HepG2 (cell line): Measurements from ENCODE around the gene CHCHD5. TPM values are rescaled to one million over a fixed set of nuclear protein-coding genes. Genes with fewer than 3 reads are reported as not detected.

Source experiments
- ELK4 ChIP-seq: sonication (generic); formaldehyde crosslinking; IDR thresholded peaks from 2 replicates; pipeline ENCODE4 v1.9.0; 2021; ENCODE audit warnings: missing genetic modification reagents, borderline replicate concordance
- GATAD1 ChIP-seq: IDR thresholded peaks from 2 replicates; pipeline ENCODE4 v1.6.1; 2016; ENCODE audit warnings: missing genetic modification reagents, missing compliant biosample characterization
- HOXA7 ChIP-seq: sonication (generic); formaldehyde crosslinking; IDR thresholded peaks from 2 replicates; pipeline ENCODE4 v1.8.1; 2022; ENCODE audit warnings: mild to moderate bottlenecking, missing genetic modification reagents, moderate library complexity
- HOXA9 ChIP-seq: sonication (generic); formaldehyde crosslinking; IDR thresholded peaks from 2 replicates; pipeline ENCODE4 v1.8.1; 2022; ENCODE audit warnings: missing genetic modification reagents, mild to moderate bottlenecking, moderate library complexity, borderline replicate concordance
- IRF2 ChIP-seq: IDR thresholded peaks from 2 replicates; pipeline ENCODE4 v1.6.1; 2018; ENCODE audit warnings: missing genetic modification reagents, missing compliant biosample characterization
- KDM4B ChIP-seq: sonication (generic); formaldehyde crosslinking; IDR thresholded peaks from 2 replicates; pipeline ENCODE4 v1.4.0; 2020; ENCODE audit warnings: missing genetic modification reagents
- PATZ1 ChIP-seq: sonication (generic); formaldehyde crosslinking; IDR thresholded peaks from 2 replicates; pipeline ENCODE4 v1.4.0; 2020; ENCODE audit warnings: missing genetic modification reagents
- PRMT3 ChIP-seq: sonication (generic); formaldehyde crosslinking; IDR thresholded peaks from 2 replicates; pipeline ENCODE4 v1.8.1; 2022; ENCODE audit warnings: low read depth, mild to moderate bottlenecking, moderate library complexity, missing genetic modification reagents, borderline replicate concordance
- RAD21 ChIP-seq: fragments of 450-650 bp; formaldehyde crosslinking; IDR thresholded peaks from 2 replicates; pipeline ENCODE4 v1.5.0; 2020; ENCODE audit warnings: mild to moderate bottlenecking
- REPIN1 ChIP-seq: sonication (generic); formaldehyde crosslinking; IDR thresholded peaks from 2 replicates; pipeline ENCODE4 v1.8.0; 2022; ENCODE audit warnings: missing genetic modification reagents, low read depth, mild to moderate bottlenecking, borderline replicate concordance
- SIN3B ChIP-seq: fragments of 150-350 bp; IDR thresholded peaks from 2 replicates; pipeline ENCODE4 v1.6.1; 2014; ENCODE audit warnings: low read length
- ZC3H13 ChIP-seq: sonication (generic); formaldehyde crosslinking; IDR thresholded peaks from 2 replicates; pipeline ENCODE4 v1.8.1; 2023; ENCODE audit warnings: mild to moderate bottlenecking, missing genetic modification reagents, moderate library complexity
- ZFP91 ChIP-seq: sonication (generic); formaldehyde crosslinking; IDR thresholded peaks from 2 replicates; pipeline ENCODE4 v1.9.0; 2022; ENCODE audit warnings: missing genetic modification reagents, mild to moderate bottlenecking, borderline replicate concordance
- ZNF225 ChIP-seq: sonication (generic); formaldehyde crosslinking; IDR thresholded peaks from 2 replicates; pipeline ENCODE4 v1.4.0; 2020; ENCODE audit warnings: mild to moderate bottlenecking, missing genetic modification reagents
- ZNF281 ChIP-seq: sonication (generic); formaldehyde crosslinking; IDR thresholded peaks from 2 replicates; pipeline ENCODE4 v1.4.0; 2020; ENCODE audit warnings: missing genetic modification reagents, borderline replicate concordance
- ZNF687 ChIP-seq: sonication (generic); formaldehyde crosslinking; IDR thresholded peaks from 2 replicates; pipeline ENCODE4 v1.5.1; 2020; ENCODE audit warnings: mild to moderate bottlenecking, missing genetic modification reagents, moderate library complexity
- ZNF740 ChIP-seq: sonication (generic); formaldehyde crosslinking; IDR thresholded peaks from 2 replicates; pipeline ENCODE4 v1.4.0; 2020; ENCODE audit warnings: missing genetic modification reagents
- polyA plus RNA-seq, 8 experiments: library from polyadenylated mRNA; depleted of rRNA in 3 of 8; stranded (reverse) in 7 of 8; unstranded in 1 of 8; fragments of >200 nt; fragmentation: Illumina TruSeq in 4 of 8; extraction: Trizol in 4 of 8; gene quantifications; 2 replicates each; pipeline versions ENCODE4 v1.2.1 to v1.2.3, GENCODE V29; 2011 to 2016; ENCODE audit warnings: low read depth in 4 of 8, missing spikeins in 1 of 8, mixed read lengths in 1 of 8; ENCODE audit not compliant: insufficient read depth in 1 of 8
- total RNA-seq, 5 experiments: library from RNA; depleted of rRNA; stranded (reverse); fragments of >200 nt; fragmentation: Illumina TruSeq; extraction: Trizol; gene quantifications; 2 replicates each; pipeline ENCODE4 v1.2.3, GENCODE V29; 2016; ENCODE audit warnings: low read depth in 1 of 5

Gene CHCHD5
- total and polyA plus RNA-seq, 2 of the 13 experiments (the other 11 are each of a cell fraction or from before 2014, with no cell fraction given) = 19.0 to 23.9 TPM

- TF ChIP-seq ELK4 (CRISPR knock-in tag) (no peak), GATAD1 (CRISPR knock-in tag) (peak; percentile 62), ZFP91 (CRISPR knock-in tag) (peak; percentile 51), PATZ1 (CRISPR knock-in tag) (peak; percentile 67), REPIN1 (CRISPR knock-in tag) (peak; percentile 70; the same call in 1 of the 2 replicates), SIN3B (no peak), ZC3H13 (CRISPR knock-in tag) (no peak), RAD21 (CRISPR knock-in tag) (peak; percentile 98), ZNF225 (CRISPR knock-in tag) (peak; percentile 88; the same call in 1 of the 2 replicates), ZNF740 (peak; percentile 59; the same call in 1 of the 2 replicates), HOXA9 (CRISPR knock-in tag) (no peak), IRF2 (peak; percentile 63), ZNF687 (peak; percentile 67), ZNF281 (peak; percentile 23; the same call in 1 of the 2 replicates), HOXA7 (no peak), KDM4B (CRISPR knock-in tag) (peak; percentile 62; the same call in 1 of the 2 replicates), PRMT3 (no peak)
Observed at GRCh38 chr2:112626604-112627059, 42.2 kb downstream of the CHCHD5 start (continued).
